NCI-H460 (cell line): Measurements from ENCODE around the gene COQ8B. TPM values are rescaled to one million over a fixed set of nuclear protein-coding genes. Genes with fewer than 3 reads are reported as not detected.
"Not testable (repeated sequence)": the region's sequence is repeated elsewhere in the genome, so short reads cannot be mapped to it uniquely, and the experiment has no call there.

Experiments used
- DNase-seq: peaks from one replicate; pipeline ENCODE4 v3.0.0-alpha.2; 2016; ENCODE audit warnings: low read depth; ENCODE audit errors: extremely low read depth
- polyA plus RNA-seq: library from polyadenylated mRNA; depleted of rRNA; stranded (reverse); fragments of >200 nt; gene quantifications from 2 replicates; pipeline ENCODE4 v1.2.3, GENCODE V29; 2014; cell fraction: nucleus; rRNA removed
- total RNA-seq: library from RNA; depleted of rRNA; stranded (reverse); fragments of >200 nt; shearing (Covaris generic); gene quantifications from 2 replicates; pipeline ENCODE4 v1.2.3, GENCODE V29; 2014; rRNA removed

COQ8B gene
- 22.9 and 30.7 TPM in 2 replicates for total RNA-seq
- 95.6 and 99.5 TPM in 2 replicates for polyA plus RNA-seq

GRCh38 chr19:40716482-40717324 is at the start of gene COQ8B, which contains the start of gene ITPKC:
Gene COQ8B (minus strand): TSS chr19:40716886. CDS start chr19:40714632, 2,254 bp downstream.
Gene ITPKC (plus strand): TSS chr19:40717112. CDS start chr19:40717136, 24 bp downstream.
- DNase-seq = peak; percentile 95

GRCh38 chr19:40766385-40766784 is 49.7 kb upstream of the COQ8B start:
- DNase-seq = not testable (repeated sequence)

DNA sequence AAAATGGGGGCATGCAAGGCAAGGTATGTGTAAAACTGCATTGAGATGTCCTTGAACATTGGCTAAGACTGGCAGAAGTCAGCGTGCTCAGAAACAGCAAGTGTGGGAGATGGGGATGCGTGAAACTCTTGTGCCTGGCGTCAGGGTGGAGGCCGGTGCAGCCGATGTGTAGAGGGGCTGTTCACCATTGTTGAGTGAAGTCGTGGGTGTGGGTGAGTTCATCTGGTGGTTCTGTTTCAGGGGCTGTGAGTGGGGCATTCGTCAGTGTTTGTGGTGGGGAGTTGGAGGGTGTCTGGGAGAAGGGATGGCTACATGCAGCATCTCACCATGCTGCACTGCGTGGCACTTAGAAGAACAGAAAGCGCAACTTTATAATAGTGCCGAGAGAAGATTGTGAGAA is 47.3 kb upstream of the COQ8B start:
- DNase-seq = no peak

- no peak for DNase-seq
Observed at GRCh38 chr19:40763526-40763925, 46.8 kb upstream of the COQ8B start.

DNA sequence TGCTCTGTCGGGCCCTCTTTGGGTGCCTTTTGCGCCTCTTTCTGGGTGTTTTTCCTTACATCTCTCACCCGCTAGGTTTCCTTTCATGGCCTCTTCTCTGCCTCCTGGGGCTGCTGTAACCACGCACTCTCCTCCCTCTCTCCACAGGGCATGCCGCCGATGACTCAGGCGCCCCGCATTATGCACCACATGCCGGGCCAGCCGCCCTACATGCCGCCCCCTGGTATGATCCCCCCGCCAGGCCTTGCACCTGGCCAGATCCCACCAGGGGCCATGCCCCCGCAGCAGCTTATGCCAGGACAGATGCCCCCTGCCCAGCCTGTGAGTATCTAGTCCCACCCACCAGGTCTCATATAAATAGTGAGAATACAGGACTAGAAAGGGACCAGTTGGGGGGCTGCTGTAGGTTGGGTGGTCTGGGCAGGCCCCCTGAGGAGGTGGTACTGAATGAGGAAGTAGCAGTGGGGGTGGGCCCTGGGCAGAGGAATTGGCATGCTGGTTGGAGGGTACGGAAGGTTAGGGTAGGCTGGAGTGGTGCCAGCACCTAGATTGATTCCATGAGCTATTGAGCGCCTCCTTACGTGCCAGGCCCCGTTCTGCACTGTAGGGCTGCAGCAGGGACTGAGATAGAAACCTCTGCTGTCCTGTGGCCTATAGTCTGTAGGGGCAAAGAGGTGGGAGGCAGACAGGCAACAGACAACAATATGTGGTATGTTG is 46.2 kb upstream of the COQ8B start:
- no peak for DNase-seq

GRCh38 chr19:40759352-40759751 is 42.7 kb upstream of the COQ8B start:
- DNase-seq = no peak

DNA sequence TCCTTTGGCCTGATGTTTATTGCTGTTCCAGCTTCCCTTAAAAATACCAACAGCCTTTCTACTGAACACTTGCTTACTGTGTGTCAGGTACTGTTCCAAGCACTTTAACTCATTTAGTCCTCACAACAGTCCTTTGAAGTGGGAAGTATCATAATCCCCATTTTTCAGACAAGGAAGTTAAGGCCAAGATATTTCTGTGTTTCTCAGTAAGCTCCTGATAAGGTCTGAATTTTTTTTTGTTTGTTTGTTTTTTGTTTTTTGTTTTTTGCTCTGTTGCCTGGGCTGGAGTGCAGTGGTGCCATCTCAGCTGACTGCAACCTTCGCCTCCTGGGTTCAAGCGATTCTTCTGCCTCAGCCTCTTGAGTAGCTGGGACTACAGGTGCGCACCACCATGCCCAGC is 41.8 kb upstream of the COQ8B start:
- no peak for DNase-seq

DNA sequence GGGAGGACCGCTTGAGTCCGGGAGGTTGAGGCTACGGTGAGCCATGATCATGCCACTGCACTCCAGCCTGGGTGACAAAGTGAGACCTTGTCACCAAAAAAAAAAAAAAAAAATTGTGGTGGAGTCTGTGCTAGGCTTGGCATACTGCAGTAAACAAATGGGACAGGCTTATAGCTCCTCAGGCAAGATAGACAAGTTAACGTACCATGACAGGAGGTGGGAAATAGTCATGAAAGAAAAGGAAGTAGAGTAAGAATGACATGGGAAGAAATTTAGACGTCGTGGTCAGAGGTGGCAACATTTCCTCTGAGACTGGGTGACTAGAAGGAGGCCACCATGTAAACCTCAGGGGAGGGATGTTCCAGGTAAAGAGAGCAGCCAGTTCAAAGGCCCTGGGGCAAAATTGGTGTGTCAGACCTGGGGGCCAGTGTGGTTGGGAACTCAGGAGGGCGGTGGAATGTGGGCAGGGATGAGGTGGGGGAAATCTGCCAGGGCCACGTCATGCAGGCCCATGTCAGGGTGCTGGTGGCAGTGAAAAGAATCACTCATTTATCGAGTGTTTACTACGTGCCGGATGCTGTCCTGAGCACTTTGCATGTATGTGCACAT is 39.9 kb upstream of the COQ8B start:
- DNase-seq = no peak

DNA sequence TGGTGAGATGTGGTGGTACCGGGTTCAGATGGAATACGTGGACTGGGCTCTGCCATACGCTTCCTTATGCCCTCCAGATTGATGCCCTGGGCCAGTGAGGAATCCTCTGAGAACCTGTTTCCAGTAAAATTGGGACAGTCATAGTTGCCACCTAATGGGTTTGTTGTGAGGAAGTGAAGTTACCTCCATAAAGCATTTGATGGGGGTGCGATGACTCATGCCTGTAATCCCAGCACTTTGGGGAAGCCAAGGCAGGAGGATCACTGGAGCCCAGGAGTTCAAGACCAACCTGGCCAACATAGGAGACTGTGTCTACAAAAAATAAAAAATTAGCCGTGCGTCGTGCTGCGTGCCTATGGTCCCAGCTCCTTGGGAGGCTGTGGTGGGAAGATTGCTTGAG is 39.1 kb upstream of the COQ8B start:
- no peak for DNase-seq

DNA sequence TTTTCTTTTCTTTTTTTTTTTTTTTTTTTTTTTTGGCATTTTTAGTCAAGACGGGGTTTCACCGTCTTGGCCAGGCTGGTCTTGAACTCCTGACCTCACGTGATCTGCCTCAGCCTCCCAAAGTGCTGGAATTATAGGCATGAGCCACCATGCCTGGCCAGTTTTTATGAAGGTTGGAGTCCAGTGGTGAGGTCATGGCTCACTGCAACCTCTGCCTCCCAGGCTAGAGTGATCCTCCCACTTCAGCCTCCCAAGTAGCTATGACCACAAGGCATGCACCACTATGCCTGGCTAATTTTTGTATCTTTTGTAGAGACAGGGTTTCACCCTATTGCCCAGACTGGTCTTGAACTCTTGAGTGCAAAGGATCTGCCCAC is 38.5 kb upstream of the COQ8B start:
- no peak for DNase-seq

DNA sequence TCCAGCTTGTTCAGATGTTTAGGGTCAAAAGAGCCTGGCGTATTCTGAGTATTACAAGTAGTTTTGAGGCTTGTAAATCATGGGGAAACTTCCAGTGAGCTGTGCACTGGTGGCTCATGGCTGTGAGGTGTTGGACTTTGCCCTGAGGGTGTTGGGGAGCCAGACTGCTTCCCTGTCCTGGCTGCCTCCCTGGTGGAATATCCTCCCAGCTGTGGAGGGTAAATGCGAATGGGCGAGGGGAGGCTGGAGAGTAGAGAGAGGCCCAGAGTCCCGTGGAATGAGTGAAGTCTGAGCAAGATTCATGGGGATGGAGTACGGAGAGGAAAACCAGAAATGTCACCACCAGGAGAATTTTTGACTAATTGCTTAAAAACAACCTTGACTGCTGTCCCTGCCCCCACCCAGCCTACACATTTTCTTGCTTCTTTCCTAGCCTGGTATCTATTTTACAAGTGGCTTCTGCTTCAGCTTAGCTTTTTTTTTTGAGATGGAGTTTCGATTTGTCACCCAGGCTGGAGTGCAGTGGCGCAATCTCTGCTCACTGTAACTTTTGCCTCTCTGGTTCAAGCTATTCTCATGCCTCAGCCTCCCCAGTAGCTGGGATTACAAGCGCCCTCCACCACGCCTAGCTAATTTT is 38.0 kb upstream of the COQ8B start:
- DNase-seq = no peak

- no peak for DNase-seq
Observed at GRCh38 chr19:40752257-40752781, 35.6 kb upstream of the COQ8B start.

DNA sequence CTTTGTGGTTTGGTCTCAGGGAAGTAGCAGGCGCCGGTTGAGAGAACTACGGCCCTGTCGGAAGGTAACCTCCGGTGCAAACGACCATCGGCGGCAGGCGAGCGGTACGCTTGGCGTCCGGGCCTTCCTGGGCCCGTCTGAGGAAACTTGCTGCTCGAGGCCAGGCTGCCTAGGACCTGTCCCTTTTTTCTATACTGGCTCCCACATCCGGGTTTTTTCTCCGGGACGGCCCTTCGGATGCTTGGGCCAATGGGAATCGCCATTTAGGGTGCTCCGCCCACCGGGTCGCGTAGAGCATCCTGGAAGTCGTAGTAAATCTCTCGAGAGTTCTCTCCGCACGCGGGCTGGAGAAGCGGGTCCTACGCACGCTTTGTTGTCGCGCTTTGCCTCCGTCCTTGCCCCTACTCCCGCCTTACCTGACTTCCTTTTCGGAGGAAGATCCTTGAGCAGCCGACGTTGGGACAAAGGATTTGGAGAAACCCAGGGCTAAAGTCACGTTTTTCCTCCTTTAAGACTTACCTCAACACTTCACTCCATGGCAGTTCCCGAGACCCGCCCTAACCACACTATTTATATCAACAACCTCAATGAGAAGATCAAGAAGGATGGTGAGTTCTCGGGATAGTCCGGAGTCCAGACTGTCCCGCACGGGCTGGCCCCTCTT is 34.3 kb upstream of the COQ8B start, which contains the start of gene SNRPA:
Gene SNRPA (plus strand): TSS at position 330 of the 664 bp plus-strand sequence. CDS start 206 bp downstream, at position 536.
- peak; percentile 95 for DNase-seq

DNA sequence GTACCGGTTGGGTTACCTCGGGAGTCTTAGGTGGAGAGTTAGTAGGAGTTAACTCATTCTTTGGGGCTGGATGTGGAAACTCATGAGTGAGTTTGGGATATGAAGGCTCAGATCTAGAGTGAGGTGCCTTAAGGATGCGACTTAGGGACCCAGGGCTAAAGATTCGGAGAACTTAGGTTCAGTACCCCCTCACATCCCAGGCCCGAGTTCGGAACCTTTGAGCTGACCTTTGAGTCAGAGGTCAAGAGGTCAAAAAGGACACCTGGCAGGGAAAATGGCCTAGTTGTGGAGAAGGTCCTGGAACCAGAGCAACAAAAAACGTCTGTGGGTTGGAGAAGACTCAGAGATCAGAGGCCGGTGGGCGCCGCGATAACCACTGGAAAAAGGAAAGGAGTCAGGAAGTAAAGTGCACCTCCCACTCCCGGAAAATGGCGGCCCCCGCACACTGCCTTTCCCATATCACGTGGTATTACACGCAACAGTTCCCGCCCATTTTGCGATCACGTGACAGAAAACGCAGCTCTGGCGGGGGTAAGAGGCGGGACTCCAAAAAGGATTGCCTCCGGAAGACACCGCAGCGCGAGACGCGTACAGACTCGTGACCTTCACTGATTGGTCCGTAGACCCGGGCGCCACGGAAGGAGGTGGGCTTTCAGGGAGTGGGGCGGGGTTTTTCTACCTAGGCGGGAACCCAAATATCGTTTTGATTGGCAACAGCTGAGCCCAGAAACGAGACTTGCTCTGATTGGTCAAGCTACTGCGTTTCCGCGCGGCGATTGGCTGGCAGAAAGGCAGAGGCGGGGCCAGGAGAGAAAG is 33.6 kb upstream of the COQ8B start, which contains the start of gene ACTMAP:
Gene ACTMAP (minus strand): TSS at position 420 of the 816 bp plus-strand sequence. CDS start 674 bp downstream, outside the sequence.
- peak; percentile 99 for DNase-seq

- DNase-seq = no peak
Observed at GRCh38 chr19:40747536-40747935, 30.9 kb upstream of the COQ8B start.

- no peak for DNase-seq
Observed at GRCh38 chr19:40745402-40745780, 28.7 kb upstream of the COQ8B start.

- DNase-seq = no peak
Observed at GRCh38 chr19:40744554-40745401, 28.1 kb upstream of the COQ8B start.

GRCh38 chr19:40743926-40744325 is 27.2 kb upstream of the COQ8B start:
- no peak for DNase-seq
